A549 (cell line): ENCODE results near the gene CDC42EP5. TPM values are rescaled to one million over a fixed set of nuclear protein-coding genes. Genes with fewer than 3 reads are reported as not detected.
"Not testable (repeated sequence)": the region's sequence is repeated elsewhere in the genome, so short reads cannot be mapped to it uniquely, and the experiment has no call there.

Experiments used
- ATAC-seq, 2 experiments: fragments of 200-7000 bp in 1 of 2; fragments of >200 bp in 1 of 2; cut with Nextera tagmentation in 1 of 2; cut with Tn5 transposase in 1 of 2; 3 replicates each; pipeline versions ENCODE4 v1.8.0 to v1.9.1; 2018 to 2020; ENCODE audit warnings: mild to moderate bottlenecking in 1 of 2, moderate library complexity in 1 of 2
- CTCF ChIA-PET: fragments of 300-600 bp; sonication (Branson Sonifier 250); formaldehyde crosslinking; extraction: SDS; loops from one replicate; lab custom pipeline; 2021; ENCODE audit warnings: antibody characterized with exemption, inconsistent platforms; lab: Yijun Ruan, JAX
- POLR2A ChIA-PET: fragments of 350-600 bp; formaldehyde crosslinking; extraction: SDS; loops from one replicate; lab custom pipeline; 2021; ENCODE audit warnings: antibody characterized with exemption, inconsistent platforms; lab: Yijun Ruan, JAX
- DNase-seq, 2 experiments: peaks; one replicate each; pipeline versions ENCODE4 v3.0.0 to v3.0.0-alpha.2; 2011 to 2016; ENCODE audit warnings: low read depth in 1 of 2, low spot score in 1 of 2
- FAIRE-seq: peaks from 2 replicates; lab custom pipeline; 2011; peaks lifted over from hg19 to GRCh38; lab: Jason Lieb, UNC
- H3K27ac ChIP-seq, 2 experiments: fragments of >200 bp; sonication (Bioruptor Twin); formaldehyde crosslinking; 3 replicates each; pipeline ENCODE4 v1.5.1; 2016 to 2017
- H3K4me1 ChIP-seq: fragments of >200 bp; sonication (Bioruptor Twin); formaldehyde crosslinking; 3 replicates; pipeline ENCODE4 v1.6.1; 2016
- H3K4me2 ChIP-seq: fragments of >200 bp; sonication (Bioruptor Twin); formaldehyde crosslinking; 3 replicates; pipeline ENCODE4 v1.6.1; 2016
- H3K4me3 ChIP-seq: fragments of >200 bp; sonication (Bioruptor Twin); formaldehyde crosslinking; 3 replicates; pipeline ENCODE4 v1.5.1; 2016
- H3K9me3 ChIP-seq: fragments of >200 bp; sonication (Bioruptor Twin); formaldehyde crosslinking; 3 replicates; pipeline ENCODE4 v1.6.1; 2016
- CHD2 ChIP-seq: fragments of 150-350 bp; IDR thresholded peaks from 2 replicates; pipeline ENCODE4 v1.6.1; 2014; ENCODE audit warnings: low read length; ENCODE audit not compliant: partially characterized antibody
- CTCF ChIP-seq: fragments of >200 bp; sonication (Bioruptor Twin); formaldehyde crosslinking; IDR thresholded peaks from 3 replicates; pipeline ENCODE4 v1.5.1; 2016
- FOSB ChIP-seq: fragments of 250-450 bp; sonication (Bioruptor Pico); IDR thresholded peaks from 2 replicates; pipeline ENCODE4 v1.5.0; 2020; ENCODE audit warnings: mild to moderate bottlenecking, moderate library complexity
- HOXB5 ChIP-seq: fragments of 250-450 bp; sonication (Bioruptor Pico); IDR thresholded peaks from 2 replicates; pipeline ENCODE4 v1.5.0; 2020; ENCODE audit warnings: mild to moderate bottlenecking, moderate library complexity
- JUN ChIP-seq, 2 experiments: fragments of >200 bp; sonication (Bioruptor Twin); formaldehyde crosslinking; IDR thresholded peaks; 2 replicates in 1 of 2; 3 replicates in 1 of 2; pipeline ENCODE4 v1.6.1; 2016 to 2017
- MAFK ChIP-seq: fragments of 450-650 bp; IDR thresholded peaks from 2 replicates; pipeline ENCODE4 v1.6.1; 2014; ENCODE audit not compliant: partially characterized antibody
- NFE2L2 ChIP-seq: fragments of 150-350 bp; conservative IDR thresholded peaks from 2 replicates; pipeline ENCODE4 v1.6.1; 2014; ENCODE audit warnings: low read length
- ZFP36 ChIP-seq: fragments of 450-650 bp; IDR thresholded peaks from 2 replicates; pipeline ENCODE4 v1.6.1; 2014; ENCODE audit warnings: borderline replicate concordance; ENCODE audit not compliant: partially characterized antibody
- WGBS: methylation state at CpG from one replicate; pipeline ENCODE4 v1.1.6; 2017; ENCODE audit errors: missing lambda C conversion rate; 5-methylcytosine and 5-hydroxymethylcytosine counted together
- polyA plus RNA-seq, 4 experiments: library from polyadenylated mRNA; depleted of rRNA in 3 of 4; stranded (reverse); fragments of >200 nt; fragmentation: RNase III in 1 of 4; extraction: RNeasy Plus Mini Kit Qiagen cat#74134 plus additional on column Dnase treatment in 1 of 4; gene quantifications; 2 replicates in 3 of 4; 3 replicates in 1 of 4; pipeline ENCODE4 v1.2.3, GENCODE V29; 2011 to 2017
- TF ChIP-seq, protein P1 (sequence below): IDR thresholded peaks from 2 replicates; pipeline ENCODE4 v1.6.1; 2012

The CDC42EP5 gene
- polyA plus RNA-seq, 2 of the 4 experiments (the other 2 are of a cell fraction) = not detected

GRCh38 chr19:54470991-54471782 lies 1.9 kb downstream of the CDC42EP5 start:
- Histone ChIP-seq H3K9me3 (no peaks in the 10 kb centered on the region), H3K4me1 (peaks cover 12% of the 10 kb centered on the region; the same call in 1 of the 3 replicates), H3K4me2 (peak overlapping the region; percentile 30), H3K4me3 (no peak overlapping the region), H3K27ac (0 out of 6 replicates have a peak overlapping the region, but pooled peaks of 1 of the 2 experiments have one; percentile 29)
- WGBS = 47% methylated on average over 45 of the region's 60 CpGs
- peak in 1 of 2 experiments; percentile 15; a peak in 2 of 6 replicates for ATAC-seq
- peak in 1 of 2 experiments; percentile 24; a peak in 1 of 5 replicates for TF ChIP-seq JUN (IDR thresholded peaks at IDR 0.05)
- no peak for TF ChIP-seq NFE2L2
- no peak for DNase-seq
- ChIA-PET POLR2A (no interaction called here), CTCF (interaction anchor here (0.5 to 4.2 kb wide), 3 partner anchors 7 to 446 kb away, joined by 3 to 31 read pairs (median 3); no protein-coding TSS in a partner anchor)
- FAIRE-seq = no peak

DNA sequence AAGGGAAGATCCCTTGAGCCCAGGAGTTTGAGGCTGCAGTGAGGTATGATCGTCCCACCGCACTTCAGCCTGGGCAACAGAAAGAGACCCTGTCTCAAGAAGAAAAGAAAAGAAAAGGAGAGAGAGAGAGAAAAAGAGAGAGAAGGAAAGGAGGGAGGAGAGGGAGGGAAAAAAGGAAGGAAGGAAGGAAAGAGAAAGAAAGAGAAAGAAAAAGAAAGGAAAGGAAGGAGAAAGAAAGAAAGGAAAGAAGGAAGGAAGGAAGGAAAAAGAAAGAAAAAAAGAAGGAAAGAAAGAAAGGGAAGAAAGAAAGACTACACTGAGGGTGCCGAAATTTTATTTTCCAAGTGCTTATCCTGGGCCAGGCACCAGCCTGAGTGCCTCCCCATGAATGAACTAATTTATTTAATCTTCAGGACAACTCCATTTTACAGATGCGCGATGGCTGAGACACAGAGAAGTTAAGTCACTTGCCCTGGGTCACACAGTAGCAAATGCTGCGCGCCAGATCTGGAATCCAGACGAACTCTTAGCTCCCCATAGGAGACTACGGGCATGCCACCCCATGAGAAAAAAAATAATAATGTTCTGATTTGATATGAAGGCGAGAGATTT lies 2.7 kb downstream of the CDC42EP5 start:
- DNase-seq (no peak), FAIRE-seq (no peak), ATAC-seq (no peak; a peak in 1 of 6 replicates)
- CTCF ChIA-PET = interaction anchor here (0.9 to 4.2 kb wide), 3 partner anchors 8 to 205 kb away, joined by 4 to 31 read pairs (median 17); no protein-coding TSS in a partner anchor
- H3K4me3 ChIP-seq = no peak overlapping the region
- TF ChIP-seq NFE2L2 = no peak
- TF ChIP-seq ZFP36 = peak; percentile 45
- POLR2A ChIA-PET = no interaction called here
- H3K4me2 ChIP-seq = peak overlapping the region; percentile 30; the same call in 1 of the 3 replicates
- H3K4me1 ChIP-seq = peaks cover 12% of the 10 kb centered on the region; the same call in 1 of the 3 replicates
- H3K9me3 ChIP-seq = no peaks in the 10 kb centered on the region
- 78% methylated on average over 10 of the region's 10 CpGs for WGBS
- no peak overlapping the region for H3K27ac ChIP-seq

DNA sequence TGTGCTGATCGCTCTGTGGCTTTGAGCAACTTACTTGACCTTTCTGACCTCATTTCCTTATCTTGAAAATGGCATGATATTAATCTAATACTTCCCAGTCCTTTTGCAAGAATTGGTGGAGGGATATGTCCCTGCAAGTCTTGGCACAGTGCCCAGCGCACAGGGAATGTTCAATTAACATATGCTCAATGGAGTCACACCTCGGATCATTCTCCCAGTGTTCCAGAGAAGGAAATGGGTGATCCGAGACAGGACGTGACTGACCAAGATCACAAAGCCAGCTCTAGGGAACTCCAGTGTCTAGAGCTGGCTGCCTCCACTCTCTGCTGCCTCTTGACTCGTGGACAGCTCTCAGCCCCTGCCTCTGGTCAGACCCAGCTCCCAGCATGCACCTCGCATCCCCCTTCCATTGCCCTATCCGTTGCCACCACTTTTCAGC lies 3.6 kb downstream of the CDC42EP5 start:
- POLR2A ChIA-PET = no interaction called here
- WGBS = 50% methylated on average over 8 of the region's 8 CpGs
- no peak for FAIRE-seq

GRCh38 chr19:54466110-54466480 lies 7.0 kb downstream of the CDC42EP5 start:
- ChIA-PET CTCF (interaction anchor here (1.5 kb wide), 3 partner anchors 12 to 15 kb away, joined by 3 to 5 read pairs (median 4); no protein-coding TSS in a partner anchor), POLR2A (interaction anchor here (1.6 kb wide), 1 partner anchor 18 kb away, joined by 6 read pairs; the partner anchor contains the start of gene LENG8)
- not testable (repeated sequence) for DNase-seq, H3K9me3 ChIP-seq, H3K4me2 ChIP-seq, ATAC-seq, H3K27ac ChIP-seq, H3K4me3 ChIP-seq, FAIRE-seq
- 93% methylated on average over 14 of the region's 14 CpGs for WGBS
- H3K4me1 ChIP-seq = peaks cover 20% of the 10 kb centered on the region

More for the DNA sequence above, 3.6 kb downstream of the CDC42EP5 start:
- Histone ChIP-seq H3K9me3 (no peaks in the 10 kb centered on the region), H3K4me1 (peaks cover 12% of the 10 kb centered on the region; the same call in 1 of the 3 replicates), H3K4me2 (no peak overlapping the region), H3K27ac (no peak overlapping the region), H3K4me3 (no peak overlapping the region)
- no peak for DNase-seq
- CTCF ChIA-PET = interaction anchor here (0.9 to 4.2 kb wide), 3 partner anchors 9 to 206 kb away, joined by 4 to 31 read pairs (median 17); no protein-coding TSS in a partner anchor
- ATAC-seq = 0 out of 6 replicates have a peak, but pooled peaks of 1 of the 2 experiments have one; percentile 3
- TF ChIP-seq CHD2 (no peak), HOXB5 (CRISPR knock-in tag) (no peak), CTCF (no peak), FOSB (no peak), MAFK (no peak)
- TF ChIP-seq, protein P1, sequence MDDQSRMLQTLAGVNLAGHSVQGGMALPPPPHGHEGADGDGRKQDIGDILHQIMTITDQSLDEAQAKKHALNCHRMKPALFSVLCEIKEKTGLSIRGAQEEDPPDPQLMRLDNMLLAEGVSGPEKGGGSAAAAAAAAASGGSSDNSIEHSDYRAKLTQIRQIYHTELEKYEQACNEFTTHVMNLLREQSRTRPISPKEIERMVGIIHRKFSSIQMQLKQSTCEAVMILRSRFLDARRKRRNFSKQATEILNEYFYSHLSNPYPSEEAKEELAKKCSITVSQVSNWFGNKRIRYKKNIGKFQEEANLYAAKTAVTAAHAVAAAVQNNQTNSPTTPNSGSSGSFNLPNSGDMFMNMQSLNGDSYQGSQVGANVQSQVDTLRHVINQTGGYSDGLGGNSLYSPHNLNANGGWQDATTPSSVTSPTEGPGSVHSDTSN = no peak
